Activated naive CD8-positive, alpha-beta T cell treated with anti-CD3 and anti-CD28 coated beads for 36 hours (primary cell): ENCODE results near the gene NEXN. TPM values are rescaled to one million over a fixed set of nuclear protein-coding genes. Genes with fewer than 3 reads are reported as not detected.
A peak's percentile ranks its signal among the peaks of the same experiment; 100 is the strongest.
"Not testable (repeated sequence)": the region's sequence is repeated elsewhere in the genome, so short reads cannot be mapped to it uniquely, and the experiment has no call there.

Source experiments
- DNase-seq: peaks from one replicate; pipeline ENCODE4 v3.0.0; 2021
- H3K27ac Mint-ChIP-seq: one replicate; pipeline ENCODE4 v1.8.0; 2022; ENCODE audit warnings: mild to moderate bottlenecking, moderate library complexity, mixed read lengths
- H3K27me3 Mint-ChIP-seq: one replicate; pipeline ENCODE4 v1.8.0; 2022; ENCODE audit warnings: mild to moderate bottlenecking, mixed read lengths
- H3K36me3 Mint-ChIP-seq: one replicate; pipeline ENCODE4 v1.8.0; 2021; ENCODE audit warnings: mild to moderate bottlenecking, mixed read lengths
- H3K4me1 Mint-ChIP-seq: one replicate; pipeline ENCODE4 v1.8.0; 2021; ENCODE audit warnings: mixed read lengths
- H3K4me3 Mint-ChIP-seq: one replicate; pipeline ENCODE4 v1.8.0; 2022; ENCODE audit warnings: mild to moderate bottlenecking, moderate library complexity, mixed read lengths
- H3K9me3 Mint-ChIP-seq: one replicate; pipeline ENCODE4 v1.8.0; 2022; ENCODE audit warnings: mixed read lengths
- total RNA-seq, 2 experiments: library from RNA; stranded (reverse); gene quantifications; one replicate each; pipeline ENCODE4 v1.2.3, GENCODE V29; 2021

The NEXN gene
- total RNA-seq, 2 experiments from 2014 or later = 2.5 to 2.6 TPM

- Mint-ChIP-seq H3K27me3 (peaks cover 22% of the 10 kb centered on the region), H3K9me3 (no peaks in the 10 kb centered on the region), H3K36me3 (peaks cover 8% of the 10 kb centered on the region), H3K4me1 (peaks cover 7% of the 10 kb centered on the region), H3K27ac (no peak overlapping the region), H3K4me3 (peak overlapping the region; percentile 69)
- peak; percentile 41 for DNase-seq
Measured at GRCh38 chr1:77888781-77889642, 588 bp downstream of the NEXN start.

GRCh38 chr1:77889671-77890070 is 1.2 kb downstream of the NEXN start:
- Mint-ChIP-seq H3K27me3 (peaks cover 22% of the 10 kb centered on the region), H3K4me3 (peak overlapping the region; percentile 69), H3K36me3 (peaks cover 8% of the 10 kb centered on the region), H3K9me3 (no peaks in the 10 kb centered on the region), H3K4me1 (peaks cover 7% of the 10 kb centered on the region), H3K27ac (no peak overlapping the region)
- DNase-seq = no peak

GRCh38 chr1:77891200-77891599 is 2.8 kb downstream of the NEXN start:
- Mint-ChIP-seq H3K4me3 (no peak overlapping the region), H3K9me3 (no peaks in the 10 kb centered on the region), H3K27me3 (peaks cover 22% of the 10 kb centered on the region), H3K4me1 (peaks cover 7% of the 10 kb centered on the region), H3K36me3 (peaks cover 8% of the 10 kb centered on the region), H3K27ac (no peak overlapping the region)
- no peak for DNase-seq

DNA sequence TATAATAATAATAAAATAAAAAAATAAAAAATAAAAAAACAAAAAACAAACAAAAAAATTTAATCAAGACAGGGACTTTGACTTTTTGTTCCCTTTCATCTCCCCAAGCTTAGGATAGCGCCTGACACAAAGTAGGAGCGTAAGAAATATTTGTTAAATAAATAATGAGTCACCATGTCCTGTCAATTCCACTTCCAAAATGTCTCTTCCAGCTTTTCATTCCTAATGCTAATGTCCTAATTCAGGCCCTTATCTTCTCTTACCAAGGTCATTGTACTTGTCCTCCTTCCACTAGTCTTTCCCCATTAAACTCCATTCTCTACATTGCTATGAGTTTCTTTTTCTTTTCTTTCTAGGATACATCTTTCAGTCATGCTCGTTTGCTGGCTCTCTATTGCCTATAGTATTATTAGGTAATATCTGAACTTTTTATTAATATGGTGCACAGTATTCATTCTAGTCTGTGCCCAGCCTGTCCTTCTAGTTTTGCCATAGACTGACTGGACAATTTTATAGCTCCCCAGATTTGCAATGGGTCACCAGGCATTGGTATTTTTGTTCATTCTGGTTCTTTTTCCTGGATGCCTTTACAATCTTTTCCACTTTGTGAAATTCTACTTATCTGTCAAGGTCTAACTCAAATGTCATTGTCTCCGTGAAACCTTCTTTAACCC is 11.4 kb downstream of the NEXN start:
- no peak overlapping the region for H3K4me3 Mint-ChIP-seq
- no peaks in the 10 kb centered on the region for H3K4me1 Mint-ChIP-seq
- H3K36me3 Mint-ChIP-seq = no peaks in the 10 kb centered on the region
- no peaks in the 10 kb centered on the region for H3K9me3 Mint-ChIP-seq
- DNase-seq = no peak
- no peaks in the 10 kb centered on the region for H3K27me3 Mint-ChIP-seq
- no peak overlapping the region for H3K27ac Mint-ChIP-seq

- H3K27ac Mint-ChIP-seq = no peak overlapping the region
- DNase-seq = peak; percentile 10
- H3K9me3 Mint-ChIP-seq = no peaks in the 10 kb centered on the region
- no peaks in the 10 kb centered on the region for H3K4me1 Mint-ChIP-seq
- no peaks in the 10 kb centered on the region for H3K27me3 Mint-ChIP-seq
- no peak overlapping the region for H3K4me3 Mint-ChIP-seq
- no peaks in the 10 kb centered on the region for H3K36me3 Mint-ChIP-seq
Measured at GRCh38 chr1:77900687-77901293, 12.4 kb downstream of the NEXN start.

- Mint-ChIP-seq H3K36me3 (no peaks in the 10 kb centered on the region), H3K27ac (no peak overlapping the region), H3K4me1 (no peaks in the 10 kb centered on the region), H3K9me3 (no peaks in the 10 kb centered on the region), H3K4me3 (no peak overlapping the region), H3K27me3 (no peaks in the 10 kb centered on the region)
- DNase-seq = no peak
Measured at GRCh38 chr1:77905603-77906002, 17.2 kb downstream of the NEXN start.

DNA sequence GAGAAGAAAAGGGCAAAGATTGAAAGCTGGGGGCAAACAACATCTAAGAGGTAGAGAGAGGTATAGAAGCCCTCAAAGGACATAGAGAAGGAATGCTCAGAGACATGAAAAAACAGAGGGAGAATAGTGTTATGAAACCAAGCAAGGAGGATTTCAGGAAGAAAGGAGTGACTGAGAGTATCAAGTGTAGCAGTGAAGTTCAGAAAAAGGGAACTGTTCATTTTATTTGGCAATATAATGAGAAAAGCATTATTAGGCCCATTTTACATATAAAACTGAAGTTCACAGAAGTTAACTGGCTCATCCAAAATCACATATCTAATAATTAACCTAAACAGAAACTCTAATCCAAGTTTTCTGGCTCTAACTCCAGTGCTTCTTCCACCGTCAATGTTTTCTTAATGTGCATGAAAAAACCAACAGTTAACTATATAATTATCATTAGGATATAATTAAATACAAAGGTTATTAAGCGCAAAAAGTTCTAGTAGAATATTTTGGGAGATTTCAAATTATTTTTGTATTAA is 17.7 kb downstream of the NEXN start:
- Mint-ChIP-seq H3K9me3 (no peaks in the 10 kb centered on the region), H3K27ac (no peak overlapping the region), H3K4me3 (no peak overlapping the region), H3K36me3 (no peaks in the 10 kb centered on the region), H3K27me3 (no peaks in the 10 kb centered on the region), H3K4me1 (no peaks in the 10 kb centered on the region)
- DNase-seq = no peak

DNA sequence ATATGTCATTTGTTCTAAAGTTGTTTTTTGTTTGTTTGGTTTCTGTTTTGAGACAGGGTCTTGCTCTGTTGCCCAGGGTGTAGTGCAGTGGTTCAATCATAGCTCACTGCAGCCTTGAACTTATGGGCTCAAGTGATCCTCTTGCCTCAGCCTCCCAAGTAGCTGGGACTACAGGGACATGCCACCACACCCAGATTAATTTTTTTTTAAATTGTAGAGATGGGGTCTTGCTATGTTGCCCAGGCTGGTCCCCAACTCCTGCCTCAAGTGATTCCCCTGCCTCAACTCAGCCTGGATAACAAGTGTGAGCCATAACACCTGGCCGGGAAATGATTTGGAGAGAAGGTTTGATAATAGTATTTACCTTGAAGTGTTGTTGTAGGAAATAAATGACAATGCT is 18.2 kb downstream of the NEXN start:
- H3K27me3 Mint-ChIP-seq = no peaks in the 10 kb centered on the region
- no peak overlapping the region for H3K27ac Mint-ChIP-seq
- no peak overlapping the region for H3K4me3 Mint-ChIP-seq
- no peaks in the 10 kb centered on the region for H3K4me1 Mint-ChIP-seq
- no peaks in the 10 kb centered on the region for H3K36me3 Mint-ChIP-seq
- no peaks in the 10 kb centered on the region for H3K9me3 Mint-ChIP-seq
- no peak for DNase-seq

- Mint-ChIP-seq H3K4me1 (no peaks in the 10 kb centered on the region), H3K27me3 (no peaks in the 10 kb centered on the region), H3K27ac (no peak overlapping the region), H3K36me3 (no peaks in the 10 kb centered on the region), H3K9me3 (no peaks in the 10 kb centered on the region), H3K4me3 (no peak overlapping the region)
- no peak for DNase-seq
Measured at GRCh38 chr1:77910116-77910515, 21.7 kb downstream of the NEXN start.

DNA sequence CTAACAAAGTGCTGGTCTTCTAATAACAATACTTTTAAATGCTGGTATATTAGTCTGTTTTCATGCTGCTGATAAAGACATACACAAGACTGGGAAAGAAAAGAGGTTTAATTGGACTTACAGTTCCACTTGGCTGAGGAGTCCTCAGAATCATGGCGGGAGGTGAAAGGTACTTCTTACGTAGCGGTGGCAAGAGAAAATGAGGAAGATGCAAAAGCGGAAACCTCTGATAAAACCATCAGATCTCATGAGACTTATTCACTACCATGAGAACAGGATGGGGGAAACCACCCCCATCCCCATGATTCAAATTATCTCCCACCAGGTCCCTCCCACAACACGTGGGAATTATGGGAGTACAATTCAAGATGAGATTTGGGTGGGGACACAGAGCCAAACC is 30.5 kb downstream of the NEXN start:
- not testable (repeated sequence) for H3K27me3 Mint-ChIP-seq, H3K9me3 Mint-ChIP-seq, H3K27ac Mint-ChIP-seq, H3K4me3 Mint-ChIP-seq, H3K36me3 Mint-ChIP-seq, DNase-seq, H3K4me1 Mint-ChIP-seq

GRCh38 chr1:77925518-77925917 is 37.1 kb downstream of the NEXN start:
- Mint-ChIP-seq H3K27ac (no peak overlapping the region), H3K9me3 (no peaks in the 10 kb centered on the region), H3K27me3 (no peaks in the 10 kb centered on the region), H3K36me3 (no peaks in the 10 kb centered on the region), H3K4me1 (peaks cover 4% of the 10 kb centered on the region), H3K4me3 (no peak overlapping the region)
- DNase-seq = no peak

DNA sequence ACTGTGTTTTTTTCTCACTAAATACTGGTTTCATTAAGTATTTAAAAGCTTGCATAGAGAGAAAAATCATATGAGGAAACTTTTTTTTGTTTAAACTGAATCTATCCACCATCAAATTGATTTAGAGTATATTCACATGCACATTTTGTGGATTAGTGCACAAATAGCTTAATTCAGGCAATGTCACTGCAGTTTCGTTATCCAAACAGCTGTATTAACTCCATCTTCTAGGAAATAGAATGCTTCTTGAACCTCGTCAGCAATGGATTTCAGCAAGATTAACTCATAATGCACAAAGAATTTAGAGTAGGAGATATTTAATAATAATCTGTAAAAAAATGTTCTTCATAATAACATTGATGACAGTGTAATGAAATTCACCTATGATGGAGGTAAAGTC is 37.5 kb downstream of the NEXN start:
- no peaks in the 10 kb centered on the region for H3K9me3 Mint-ChIP-seq
- no peaks in the 10 kb centered on the region for H3K36me3 Mint-ChIP-seq
- no peaks in the 10 kb centered on the region for H3K27me3 Mint-ChIP-seq
- DNase-seq = no peak
- H3K4me1 Mint-ChIP-seq = peaks cover 4% of the 10 kb centered on the region
- H3K27ac Mint-ChIP-seq = no peak overlapping the region
- no peak overlapping the region for H3K4me3 Mint-ChIP-seq

- H3K9me3 Mint-ChIP-seq = no peaks in the 10 kb centered on the region
- peak overlapping the region; percentile 83 for H3K27ac Mint-ChIP-seq
- H3K4me3 Mint-ChIP-seq = peak overlapping the region; percentile 73
- DNase-seq = no peak
- H3K27me3 Mint-ChIP-seq = no peaks in the 10 kb centered on the region
- no peaks in the 10 kb centered on the region for H3K36me3 Mint-ChIP-seq
- peaks cover 4% of the 10 kb centered on the region for H3K4me1 Mint-ChIP-seq
Measured at GRCh38 chr1:77926561-77927357, 38.3 kb downstream of the NEXN start.

DNA sequence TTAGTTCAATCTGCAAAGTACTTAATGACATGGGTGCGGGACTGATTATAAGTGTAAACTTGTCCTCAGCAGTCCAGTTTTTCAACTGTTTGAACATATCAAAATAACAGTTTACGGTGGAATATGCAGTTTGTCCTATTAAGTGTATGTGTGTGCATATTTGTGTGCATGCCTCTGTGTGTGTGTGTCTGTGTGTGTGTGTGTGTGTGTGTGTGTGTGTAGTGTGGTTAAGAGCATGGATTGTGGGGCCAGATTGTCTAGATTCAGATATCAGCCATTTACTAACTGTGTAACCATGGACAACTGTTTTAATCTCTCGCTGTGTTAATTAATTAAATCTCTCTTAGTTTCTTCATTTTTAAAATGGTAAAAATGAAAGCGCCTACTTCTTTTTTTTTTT is 39.0 kb downstream of the NEXN start:
- Mint-ChIP-seq H3K4me1 (peaks cover 4% of the 10 kb centered on the region), H3K36me3 (no peaks in the 10 kb centered on the region), H3K27ac (no peak overlapping the region), H3K27me3 (no peaks in the 10 kb centered on the region), H3K9me3 (no peaks in the 10 kb centered on the region), H3K4me3 (peak overlapping the region; percentile 30)
- DNase-seq = no peak

DNA sequence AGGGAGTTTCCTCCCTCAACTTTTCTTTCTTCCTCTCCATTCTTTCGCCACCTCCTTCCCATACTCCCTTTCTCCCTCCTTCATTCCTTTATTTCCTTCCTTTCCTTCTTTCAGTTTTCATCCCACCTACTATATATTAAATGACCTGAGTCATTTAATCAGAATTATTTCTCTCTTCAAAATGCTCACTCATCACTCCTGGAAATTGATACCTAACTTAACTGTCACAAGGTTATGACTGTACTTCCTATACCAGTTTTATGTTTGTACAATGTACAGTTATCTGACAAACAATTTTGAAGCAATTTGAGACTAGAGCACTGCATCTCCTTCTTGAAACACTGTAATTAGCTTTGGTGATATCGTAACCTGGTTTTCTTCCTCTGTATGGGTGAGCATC is 41.4 kb downstream of the NEXN start:
- no peaks in the 10 kb centered on the region for H3K9me3 Mint-ChIP-seq
- H3K4me3 Mint-ChIP-seq = no peak overlapping the region
- DNase-seq = no peak
- no peak overlapping the region for H3K27ac Mint-ChIP-seq
- H3K4me1 Mint-ChIP-seq = peaks cover 4% of the 10 kb centered on the region
- no peaks in the 10 kb centered on the region for H3K36me3 Mint-ChIP-seq
- H3K27me3 Mint-ChIP-seq = no peaks in the 10 kb centered on the region
